H1 (cell line): ENCODE data around the gene IFNGR1. TPM values are rescaled to one million over a fixed set of nuclear protein-coding genes. Genes with fewer than 3 reads are reported as not detected.
A peak's percentile ranks its signal among the peaks of the same experiment; 100 is the strongest.

Source experiments
- CTCF ChIA-PET: fragments of 300-600 bp; sonication (Branson Sonifier 250); formaldehyde crosslinking; loops from one replicate; lab custom pipeline; 2021; ENCODE audit not compliant: partially characterized antibody; lab: Charles Lee
- POLR2A ChIA-PET: fragments of 300-600 bp; sonication (Branson Sonifier 250); formaldehyde crosslinking; loops from one replicate; lab custom pipeline; 2021; ENCODE audit warnings: inconsistent platforms; ENCODE audit not compliant: partially characterized antibody; lab: Charles Lee
- DNase-seq, 2 experiments: peaks; one replicate each; pipeline versions ENCODE4 v3.0.0 to v3.0.0-alpha.2; 2010 to 2022; ENCODE audit warnings: low spot score in 2 of 2, low read depth in 1 of 2, mixed read lengths in 1 of 2
- FAIRE-seq: peaks from 2 replicates; lab custom pipeline; 2011; peaks lifted over from hg19 to GRCh38; lab: Jason Lieb, UNC
- H2AFZ ChIP-seq: 2 replicates; pipeline ENCODE4 v1.8.1; 2012; ENCODE audit warnings: low read length, inconsistent platforms
- H2AK5ac ChIP-seq: 2 replicates; pipeline ENCODE4 v1.6.1; 2013; ENCODE audit warnings: low read depth, low read length
- H2BK120ac ChIP-seq: replicated peaks from 2 replicates; pipeline ENCODE3; 2013; ENCODE audit warnings: low read depth, low read length, inconsistent platforms
- H2BK12ac ChIP-seq: 2 replicates; pipeline ENCODE4 v1.6.1; 2013; ENCODE audit warnings: low read depth, low read length
- H2BK15ac ChIP-seq: 2 replicates; pipeline ENCODE4 v1.6.1; 2013; ENCODE audit warnings: low read length
- H2BK20ac ChIP-seq: 2 replicates; pipeline ENCODE4 v1.6.1; 2013; ENCODE audit warnings: low read length
- H2BK5ac ChIP-seq: 2 replicates; pipeline ENCODE4 v1.6.1; 2013; ENCODE audit warnings: low read depth, low read length
- H3K14ac ChIP-seq: 2 replicates; pipeline ENCODE4 v1.6.1; 2013; ENCODE audit warnings: inconsistent platforms; ENCODE audit not compliant: insufficient read length
- H3K18ac ChIP-seq: 2 replicates; pipeline ENCODE4 v1.6.1; 2013; ENCODE audit warnings: low read length; ENCODE audit errors: extremely low read depth
- H3K23ac ChIP-seq: 2 replicates; pipeline ENCODE4 v1.6.1; 2013; ENCODE audit warnings: inconsistent platforms; ENCODE audit not compliant: insufficient read length
- H3K23me2 ChIP-seq: 2 replicates; pipeline ENCODE4 v1.6.1; 2013; ENCODE audit warnings: low read depth, low read length
- H3K27ac ChIP-seq: 2 replicates; pipeline ENCODE4 v1.6.1; 2011; ENCODE audit warnings: low read depth, low read length, inconsistent platforms
- H3K27me3 ChIP-seq, 4 experiments: replicated peaks in 1 of 4; 1 replicate in 1 of 4; 2 replicates in 3 of 4; pipeline versions ENCODE4 v1.6.1 to v1.8.1; 2011 to 2013; ENCODE audit warnings: low read length in 3 of 4, mild to moderate bottlenecking in 3 of 4, inconsistent platforms in 2 of 4, mixed read lengths in 2 of 4, moderate library complexity in 1 of 4; ENCODE audit not compliant: control insufficient read depth in 3 of 4, insufficient read depth in 3 of 4; ENCODE audit errors: extremely low read depth in 1 of 4
- H3K36me3 ChIP-seq, 4 experiments: 2 replicates each; pipeline versions ENCODE4 v1.6.1 to v1.8.1; 2011 to 2013; ENCODE audit warnings: mild to moderate bottlenecking in 4 of 4, low read length in 3 of 4, moderate library complexity in 2 of 4, control low read depth in 1 of 4, inconsistent platforms in 1 of 4; ENCODE audit not compliant: insufficient read depth in 4 of 4, control insufficient read depth in 2 of 4
- H3K4ac ChIP-seq: replicated peaks from 2 replicates; pipeline ENCODE3; 2013; ENCODE audit warnings: low read length, low read depth, mixed read lengths, inconsistent platforms; ENCODE audit not compliant: insufficient read length
- H3K4me1 ChIP-seq, 4 experiments: replicated peaks in 1 of 4; 1 replicate in 1 of 4; 2 replicates in 3 of 4; pipeline versions ENCODE4 v1.6.1 to v1.8.1; 2011 to 2013; ENCODE audit warnings: low read length in 3 of 4, inconsistent platforms in 2 of 4, mixed read lengths in 1 of 4; ENCODE audit not compliant: insufficient read depth in 4 of 4, control insufficient read depth in 3 of 4
- H3K4me2 ChIP-seq, 2 experiments: 2 replicates each; pipeline versions ENCODE4 v1.6.1 to v1.8.1; 2011 to 2013; ENCODE audit warnings: low read depth in 2 of 2, low read length in 2 of 2, control low read depth in 1 of 2, inconsistent platforms in 1 of 2, mild to moderate bottlenecking in 1 of 2; ENCODE audit not compliant: insufficient read depth in 1 of 2
- H3K4me3 ChIP-seq, 4 experiments: fragments of 200-600, 300-600 bp in 1 of 4; sonication (generic), shearing (Covaris generic), sonication (Bioruptor Twin) in 1 of 4; 2 replicates each; pipeline versions ENCODE4 v1.5.1 to v1.8.1; 2011 to 2016; ENCODE audit warnings: low read length in 4 of 4, low read depth in 3 of 4, control low read depth in 2 of 4, inconsistent platforms in 2 of 4, mild to moderate bottlenecking in 2 of 4, mixed read lengths in 1 of 4, moderate library complexity in 1 of 4; ENCODE audit not compliant: insufficient read depth in 2 of 4; ENCODE audit errors: extremely low read depth in 1 of 4
- H3K56ac ChIP-seq: replicated peaks from 2 replicates; pipeline ENCODE3; 2013; ENCODE audit warnings: low read depth, mild to moderate bottlenecking, mixed read lengths, low read length, inconsistent platforms; ENCODE audit not compliant: insufficient read length
- H3K79me1 ChIP-seq: 2 replicates; pipeline ENCODE4 v1.6.1; 2013; ENCODE audit warnings: low read depth, low read length, control low read depth
- H3K79me2 ChIP-seq, 2 experiments: 2 replicates each; pipeline versions ENCODE4 v1.6.1 to v1.8.1; 2012 to 2013; ENCODE audit warnings: low read length in 2 of 2, mild to moderate bottlenecking in 2 of 2, inconsistent platforms in 1 of 2; ENCODE audit not compliant: insufficient read depth in 2 of 2, control insufficient read depth in 1 of 2
- H3K9ac ChIP-seq, 4 experiments: replicated peaks in 1 of 4; 1 replicate in 1 of 4; 2 replicates in 3 of 4; pipeline versions ENCODE4 v1.6.1 to v1.8.1; 2011 to 2013; ENCODE audit warnings: low read depth in 3 of 4, low read length in 3 of 4, control low read depth in 2 of 4, mild to moderate bottlenecking in 2 of 4, moderate library complexity in 2 of 4, inconsistent platforms in 1 of 4; ENCODE audit errors: extremely low read depth in 1 of 4
- H3K9me3 ChIP-seq, 2 experiments: 2 replicates each; pipeline versions ENCODE4 v1.6.1 to v1.8.1; 2012 to 2013; ENCODE audit warnings: mild to moderate bottlenecking in 2 of 2, moderate library complexity in 2 of 2, control low read depth in 1 of 2, inconsistent platforms in 1 of 2, low read depth in 1 of 2, low read length in 1 of 2, mixed read lengths in 1 of 2; ENCODE audit not compliant: insufficient read depth in 2 of 2
- H4K20me1 ChIP-seq, 2 experiments: replicated peaks in 1 of 2; 2 replicates each; pipeline versions ENCODE3 to v1.8.1; 2011 to 2013; ENCODE audit warnings: inconsistent platforms in 2 of 2, low read length in 2 of 2, mild to moderate bottlenecking in 1 of 2; ENCODE audit not compliant: insufficient read depth in 2 of 2, control insufficient read depth in 1 of 2
- H4K5ac ChIP-seq: 2 replicates; pipeline ENCODE4 v1.6.1; 2013; ENCODE audit warnings: low read length, low read depth, mixed read lengths, inconsistent platforms; ENCODE audit not compliant: insufficient read length
- H4K8ac ChIP-seq: 2 replicates; pipeline ENCODE4 v1.8.0; 2013; ENCODE audit warnings: mild to moderate bottlenecking, moderate library complexity, low read length, inconsistent platforms; ENCODE audit not compliant: insufficient read depth; ENCODE audit errors: extremely low read depth
- H4K91ac ChIP-seq: replicated peaks from 2 replicates; pipeline ENCODE3; 2013; ENCODE audit warnings: low read length, mixed read lengths, inconsistent platforms; ENCODE audit not compliant: insufficient read length
- CHD2 ChIP-seq: IDR thresholded peaks from 2 replicates; pipeline ENCODE4 v1.6.1; 2012; ENCODE audit warnings: low read length, improper control_type of control experiment
- CTCF ChIP-seq, 3 experiments: IDR thresholded peaks; 1 replicate in 2 of 3; 2 replicates in 1 of 3; pipeline versions ENCODE4 v1.5.1 to v1.6.1; 2011; ENCODE audit warnings: low read length in 3 of 3, mild to moderate bottlenecking in 3 of 3, inconsistent platforms in 2 of 3, low read depth in 1 of 3, moderate library complexity in 1 of 3; ENCODE audit not compliant: insufficient read depth in 1 of 3; ENCODE audit errors: control extremely low read depth in 1 of 3
- RAD21 ChIP-seq, 2 experiments: IDR thresholded peaks in 1 of 2; conservative IDR thresholded peaks in 1 of 2; 2 replicates each; pipeline ENCODE4 v1.6.1; 2011; ENCODE audit warnings: low read depth in 2 of 2, low read length in 2 of 2, improper control_type of control experiment in 1 of 2, inconsistent platforms in 1 of 2, mild to moderate bottlenecking in 1 of 2, moderate library complexity in 1 of 2
- WGBS, 2 experiments: shearing (Covaris generic) in 1 of 2; methylation state at CpG; one replicate each; pipeline versions ENCODE4 v1.1.6 to v1.1.7; 2013 to 2015; ENCODE audit warnings: low lambda C conversion rate in 2 of 2, mixed read lengths in 2 of 2, inconsistent platforms in 1 of 2, low coverage in 1 of 2, missing lambda C conversion rate in 1 of 2; ENCODE audit not compliant: insufficient replicate concordance in 2 of 2, insufficient coverage in 1 of 2, insufficient read length in 1 of 2; ENCODE audit errors: extremely low coverage in 1 of 2, missing lambda C conversion rate in 1 of 2; 5-methylcytosine and 5-hydroxymethylcytosine counted together
- polyA plus RNA-seq, 7 experiments: library from polyadenylated mRNA; depleted of rRNA in 3 of 7; stranded (reverse) in 5 of 7; unstranded in 2 of 7; fragments of >200 nt in 5 of 7; fragments of 200-250 nt in 2 of 7; gene quantifications; 1 replicate in 5 of 7; 2 replicates in 1 of 7; 4 replicates in 1 of 7; pipeline versions ENCODE4 v1.2.1 to v1.2.3, GENCODE V29; 2011 to 2013; ENCODE audit warnings: missing spikeins in 2 of 7, mixed read lengths in 2 of 7
- total RNA-seq: library from RNA; stranded (reverse); fragmentation: NEBNext Ultra II Directional; extraction: Animal tissue kit (Norgen Biotek cat#: 25700); gene quantifications from 2 replicates; pipeline ENCODE4 v1.2.1, GENCODE V29; 2021

IFNGR1 gene
- total and polyA plus RNA-seq, 2 of the 8 experiments (the other 6 are each of a cell fraction or from before 2014, with no cell fraction given), result 9.7 to 20.9 TPM

DNA sequence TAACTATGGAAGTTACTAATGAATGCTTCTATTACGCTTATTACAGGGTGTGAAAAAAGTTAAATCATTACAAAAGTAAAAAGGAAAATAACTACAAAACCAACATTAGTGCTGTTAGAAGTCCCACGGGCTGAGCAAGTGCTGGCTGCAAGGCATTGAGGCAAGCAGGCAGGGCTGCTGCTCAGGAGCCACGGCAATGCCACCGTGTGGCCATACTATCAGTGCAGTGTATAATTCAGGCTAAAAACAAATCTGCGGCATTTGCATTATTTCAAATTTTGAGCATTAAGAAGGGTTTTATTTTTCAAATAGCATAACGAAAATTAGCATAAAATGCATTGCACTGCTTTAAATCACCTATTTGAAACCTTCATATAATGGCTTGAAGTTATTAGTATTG lies 17.1 kb downstream of the IFNGR1 start:
- no peaks in the 10 kb centered on the region for H3K79me1 ChIP-seq
- H3K23me2 ChIP-seq, result no peaks in the 10 kb centered on the region; the same call in 1 of the 2 replicates
- no peak overlapping the region for H4K91ac ChIP-seq
- WGBS, 2 experiments, result 94% methylated on average over 6 of the region's 6 CpGs; no CpG with 5 or more reads in 1 of the 2 experiments
- H3K27ac ChIP-seq, result no peak overlapping the region
- no peaks in the 10 kb centered on the region for H3K27me3 ChIP-seq
- H4K8ac ChIP-seq, result no peak overlapping the region
- H3K4me2 ChIP-seq, result no peak overlapping the region
- H2BK5ac ChIP-seq, result no peak overlapping the region
- no peak overlapping the region for H3K14ac ChIP-seq
- H4K20me1 ChIP-seq, result no peaks in the 10 kb centered on the region
- no peak overlapping the region for H3K18ac ChIP-seq
- CTCF ChIA-PET, result no interaction called here
- H3K56ac ChIP-seq, result no peak overlapping the region
- H2AK5ac ChIP-seq, result no peak overlapping the region
- H2BK15ac ChIP-seq, result no peak overlapping the region
- H2BK20ac ChIP-seq, result no peak overlapping the region
- H3K36me3 ChIP-seq, result peaks cover 7 to 76% (median 33%) of the 10 kb centered on the region in 4 experiments; a peak in 6 of 8 replicates
- no peak overlapping the region for H3K23ac ChIP-seq
- H4K5ac ChIP-seq, result no peak overlapping the region
- H2BK12ac ChIP-seq, result no peak overlapping the region
- no peaks in the 10 kb centered on the region for H3K4me1 ChIP-seq
- H3K79me2 ChIP-seq, result no peaks in the 10 kb centered on the region
- POLR2A ChIA-PET, result no interaction called here
- H2BK120ac ChIP-seq, result no peak overlapping the region
- no peak overlapping the region for H3K4ac ChIP-seq
- no peak overlapping the region for H2AFZ ChIP-seq
- no peak overlapping the region for H3K4me3 ChIP-seq
- H3K9ac ChIP-seq, result no peak overlapping the region
- H3K9me3 ChIP-seq, result no peaks in the 10 kb centered on the region
- no peak for DNase-seq
- no peak for FAIRE-seq
- TF ChIP-seq CHD2 (no peak), CTCF (IDR thresholded peaks at IDR 0.05; ENCODE audit: control extremely low read depth in 1 of 3, insufficient read depth in 1 of 3, low read depth in 1 of 3, low read length in 3 of 3) (peak; percentile 18 to 32 (median 21); a peak in 2 of 4 replicates), RAD21 (IDR thresholded peaks at IDR 0.05 in 1 of 2, conservative IDR thresholded peaks at IDR 0.05 in 1 of 2; ENCODE audit: low read depth in 2 of 2, low read length in 2 of 2) (peak; percentile 36 to 42; a peak in 2 of 4 replicates)
